Trophoblast cell (in vitro differentiated cells and primary cell): ENCODE measurements around the gene TTC39B.
A peak's percentile ranks its signal among the peaks of the same experiment; 100 is the strongest.

Experiments
- DNase-seq, 2 donors: peaks; one replicate each; pipeline ENCODE4 v3.0.0-alpha.2; 2016
- H2AFZ ChIP-seq: 2 replicates; pipeline ENCODE4 v1.6.1; 2013; ENCODE audit warnings: low read length, moderate library complexity, mild to moderate bottlenecking; ENCODE audit not compliant: insufficient read depth, poor library complexity
- H2AK5ac ChIP-seq: 2 replicates; pipeline ENCODE4 v1.6.1; 2013; ENCODE audit warnings: mild to moderate bottlenecking, low read length
- H2BK120ac ChIP-seq: 2 replicates; pipeline ENCODE4 v1.6.1; 2013; ENCODE audit warnings: low read length, mild to moderate bottlenecking, moderate library complexity; ENCODE audit not compliant: insufficient read depth, poor library complexity
- H2BK12ac ChIP-seq: 2 replicates; pipeline ENCODE4 v1.6.1; 2013; ENCODE audit warnings: mild to moderate bottlenecking, low read length, moderate library complexity
- H2BK5ac ChIP-seq: 2 replicates; pipeline ENCODE4 v1.6.1; 2013; ENCODE audit warnings: low read length, low read depth, moderate library complexity, mild to moderate bottlenecking; ENCODE audit not compliant: poor library complexity
- H3K14ac ChIP-seq: 2 replicates; pipeline ENCODE4 v1.6.1; 2013; ENCODE audit warnings: mild to moderate bottlenecking, low read length
- H3K18ac ChIP-seq: 2 replicates; pipeline ENCODE4 v1.6.1; 2013; ENCODE audit warnings: mild to moderate bottlenecking, low read length
- H3K23ac ChIP-seq: 2 replicates; pipeline ENCODE4 v1.6.1; 2013; ENCODE audit warnings: low read length
- H3K27ac ChIP-seq: 2 replicates; pipeline ENCODE4 v1.5.1; 2013; ENCODE audit warnings: low read depth, mild to moderate bottlenecking, inconsistent platforms, low read length, moderate library complexity
- H3K27me3 ChIP-seq: 2 replicates; pipeline ENCODE4 v1.6.1; 2013; ENCODE audit warnings: inconsistent platforms, mild to moderate bottlenecking, low read length, moderate library complexity; ENCODE audit not compliant: insufficient read depth
- H3K36me3 ChIP-seq, 2 experiments: 1 replicate in 1 of 2; 2 replicates in 1 of 2; pipeline ENCODE4 v1.6.1; 2013; ENCODE audit warnings: low read length in 2 of 2, mild to moderate bottlenecking in 2 of 2, moderate library complexity in 1 of 2; ENCODE audit not compliant: insufficient read depth in 2 of 2, control insufficient read depth in 1 of 2
- H3K4ac ChIP-seq: 2 replicates; pipeline ENCODE4 v1.6.1; 2013; ENCODE audit warnings: low read depth, mild to moderate bottlenecking, low read length, moderate library complexity
- H3K4me1 ChIP-seq, 2 experiments: 1 replicate in 1 of 2; 2 replicates in 1 of 2; pipeline ENCODE4 v1.6.1; 2013; ENCODE audit warnings: low read length in 2 of 2, mild to moderate bottlenecking in 2 of 2, moderate library complexity in 1 of 2; ENCODE audit not compliant: insufficient read depth in 2 of 2, control insufficient read depth in 1 of 2
- H3K4me2 ChIP-seq: 2 replicates; pipeline ENCODE4 v1.6.1; 2013; ENCODE audit warnings: inconsistent platforms, mild to moderate bottlenecking, low read length, moderate library complexity
- H3K4me3 ChIP-seq: 2 replicates; pipeline ENCODE4 v1.5.1; 2013; ENCODE audit warnings: mild to moderate bottlenecking, low read depth, low read length, inconsistent platforms
- H3K79me1 ChIP-seq: one replicate; pipeline ENCODE4 v1.6.1; 2013; ENCODE audit warnings: low read length
- H3K79me2 ChIP-seq: 2 replicates; pipeline ENCODE4 v1.6.1; 2013; ENCODE audit warnings: low read length, mild to moderate bottlenecking; ENCODE audit not compliant: control insufficient read depth, insufficient read depth, poor library complexity
- H3K9ac ChIP-seq: 2 replicates; pipeline ENCODE4 v1.6.1; 2013; ENCODE audit warnings: mild to moderate bottlenecking, low read length
- H3K9me3 ChIP-seq: 2 replicates; pipeline ENCODE4 v1.6.1; 2013; ENCODE audit warnings: low read depth, mild to moderate bottlenecking, control low read depth, inconsistent platforms, low read length; ENCODE audit not compliant: insufficient read depth
- H4K12ac ChIP-seq: 2 replicates; pipeline ENCODE4 v1.6.1; 2013; ENCODE audit warnings: low read depth, mild to moderate bottlenecking, low read length, moderate library complexity
- H4K8ac ChIP-seq: 2 replicates; pipeline ENCODE4 v1.6.1; 2013; ENCODE audit warnings: low read depth, mild to moderate bottlenecking, low read length, moderate library complexity
- H4K91ac ChIP-seq: one replicate; pipeline ENCODE4 v1.6.1; 2013; ENCODE audit warnings: low read depth, mild to moderate bottlenecking, low read length, moderate library complexity
- WGBS: extraction: QIAGEN DNeasy Blood & Tissue Kit; methylation state at CpG from one replicate; pipeline ENCODE4 v1.1.7; 2013; ENCODE audit warnings: missing lambda C conversion rate; ENCODE audit not compliant: insufficient read length, insufficient coverage; ENCODE audit errors: extremely low coverage; 5-methylcytosine and 5-hydroxymethylcytosine counted together

The TTC39B gene

GRCh38 chr9:15282567-15283285 is 24.3 kb downstream of the TTC39B start:
- Histone ChIP-seq H2AK5ac (no peak overlapping the region), H3K79me1 (no peaks in the 10 kb centered on the region), H4K8ac (no peak overlapping the region), H2BK12ac (no peak overlapping the region), H3K4ac (no peak overlapping the region), H2BK120ac (no peak overlapping the region), H3K27ac (no peak overlapping the region), H3K9ac (no peak overlapping the region), H3K79me2 (no peaks in the 10 kb centered on the region), H3K4me1 (no peaks in the 10 kb centered on the region), H2BK5ac (no peak overlapping the region), H4K12ac (no peak overlapping the region), H4K91ac (no peak overlapping the region), H3K14ac (no peak overlapping the region), H3K4me3 (no peak overlapping the region), H3K36me3 (no peaks in the 10 kb centered on the region), H3K9me3 (no peaks in the 10 kb centered on the region), H3K4me2 (no peak overlapping the region), H2AFZ (no peak overlapping the region), H3K23ac (no peak overlapping the region), H3K27me3 (no peaks in the 10 kb centered on the region), H3K18ac (no peak overlapping the region)
- no CpG with 5 or more reads among the region's 8 CpGs for WGBS
- DNase-seq: peak in 1 of 2 donors; percentile 36

GRCh38 chr9:15280647-15281046 is 26.4 kb downstream of the TTC39B start:
- Histone ChIP-seq H3K4me3 (no peak overlapping the region), H2AFZ (no peak overlapping the region), H3K36me3 (no peaks in the 10 kb centered on the region), H3K9ac (peak overlapping the region; percentile 72), H3K4ac (no peak overlapping the region), H3K9me3 (no peaks in the 10 kb centered on the region), H4K8ac (no peak overlapping the region), H3K27me3 (no peaks in the 10 kb centered on the region), H4K12ac (no peak overlapping the region), H2AK5ac (no peak overlapping the region), H3K79me1 (no peaks in the 10 kb centered on the region), H2BK12ac (no peak overlapping the region), H2BK5ac (no peak overlapping the region), H3K4me2 (no peak overlapping the region), H3K27ac (no peak overlapping the region), H3K18ac (no peak overlapping the region), H3K79me2 (no peaks in the 10 kb centered on the region), H3K14ac (no peak overlapping the region), H2BK120ac (no peak overlapping the region), H4K91ac (no peak overlapping the region), H3K23ac (no peak overlapping the region), H3K4me1 (peaks cover 0 to 6% of the 10 kb centered on the region in 2 experiments)
- no peak for DNase-seq
- no CpG with 5 or more reads among the region's 3 CpGs for WGBS

GRCh38 chr9:15278839-15279238 is 28.2 kb downstream of the TTC39B start:
- no peak overlapping the region for H4K91ac ChIP-seq
- no peak overlapping the region for H3K23ac ChIP-seq
- no peaks in the 10 kb centered on the region for H3K36me3 ChIP-seq
- no peak overlapping the region for H2AFZ ChIP-seq
- no peaks in the 10 kb centered on the region for H3K79me1 ChIP-seq
- no peak overlapping the region for H4K8ac ChIP-seq
- H3K4me2 ChIP-seq: no peak overlapping the region
- H3K4ac ChIP-seq: no peak overlapping the region
- no peak overlapping the region for H3K27ac ChIP-seq
- H4K12ac ChIP-seq: no peak overlapping the region
- no peak overlapping the region for H2AK5ac ChIP-seq
- no peak overlapping the region for H2BK5ac ChIP-seq
- no peak overlapping the region for H3K9ac ChIP-seq
- H3K79me2 ChIP-seq: no peaks in the 10 kb centered on the region
- no peaks in the 10 kb centered on the region for H3K9me3 ChIP-seq
- DNase-seq: no peak
- no peak overlapping the region for H2BK12ac ChIP-seq
- H3K4me1 ChIP-seq: peaks cover 0 to 6% of the 10 kb centered on the region in 2 experiments
- H3K18ac ChIP-seq: no peak overlapping the region
- no peak overlapping the region for H3K14ac ChIP-seq
- H3K4me3 ChIP-seq: no peak overlapping the region
- H3K27me3 ChIP-seq: no peaks in the 10 kb centered on the region
- H2BK120ac ChIP-seq: no peak overlapping the region

- H2BK12ac ChIP-seq: no peak overlapping the region
- 100% methylated on average over 1 of the region's 2 CpGs for WGBS
- H3K9ac ChIP-seq: no peak overlapping the region
- peaks cover 0 to 6% of the 10 kb centered on the region in 2 experiments for H3K4me1 ChIP-seq
- no peak overlapping the region for H3K14ac ChIP-seq
- H3K9me3 ChIP-seq: no peaks in the 10 kb centered on the region
- no peaks in the 10 kb centered on the region for H3K79me1 ChIP-seq
- no peak overlapping the region for H2AFZ ChIP-seq
- H3K18ac ChIP-seq: no peak overlapping the region
- no peak overlapping the region for H3K27ac ChIP-seq
- H3K4ac ChIP-seq: no peak overlapping the region
- no peak overlapping the region for H3K4me2 ChIP-seq
- H2BK5ac ChIP-seq: no peak overlapping the region
- H2AK5ac ChIP-seq: no peak overlapping the region
- H3K23ac ChIP-seq: no peak overlapping the region
- H2BK120ac ChIP-seq: no peak overlapping the region
- H4K8ac ChIP-seq: no peak overlapping the region
- H4K91ac ChIP-seq: no peak overlapping the region
- no peaks in the 10 kb centered on the region for H3K27me3 ChIP-seq
- H3K36me3 ChIP-seq: no peaks in the 10 kb centered on the region
- no peak overlapping the region for H3K4me3 ChIP-seq
- no peak overlapping the region for H4K12ac ChIP-seq
- no peak for DNase-seq
- H3K79me2 ChIP-seq: no peaks in the 10 kb centered on the region
Measured at GRCh38 chr9:15278091-15278687, 28.8 kb downstream of the TTC39B start.
